DMS153 (cell line): ENCODE measurements around the gene OR51B5.
"Not testable (repeated sequence)": the region's sequence is repeated elsewhere in the genome, so short reads cannot be mapped to it uniquely, and the experiment has no call there.

Source experiments
- DNase-seq: peaks from one replicate; lab custom pipeline; 2025; lab: John Stamatoyannopoulos, UW

Gene OR51B5

DNA sequence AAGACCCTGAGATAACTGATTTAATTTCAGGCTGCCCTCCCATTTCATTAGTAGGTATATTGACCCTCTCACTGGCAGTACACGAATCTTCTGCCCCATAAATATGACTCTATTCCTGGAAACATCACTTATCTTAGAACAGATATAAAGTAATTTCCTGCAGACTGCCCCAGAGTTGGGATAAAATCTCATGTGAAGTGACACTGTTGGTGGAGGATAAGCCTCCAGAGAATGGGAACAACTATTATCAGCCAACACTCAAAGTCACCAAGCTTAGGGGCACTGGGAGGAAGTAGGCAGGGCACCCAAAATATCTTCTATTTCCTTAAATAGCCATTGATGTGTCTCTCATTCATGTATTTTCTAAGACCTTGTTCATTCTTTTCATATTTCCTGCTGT is 8.2 kb downstream of the OR51B5 start:
- no peak for DNase-seq

DNA sequence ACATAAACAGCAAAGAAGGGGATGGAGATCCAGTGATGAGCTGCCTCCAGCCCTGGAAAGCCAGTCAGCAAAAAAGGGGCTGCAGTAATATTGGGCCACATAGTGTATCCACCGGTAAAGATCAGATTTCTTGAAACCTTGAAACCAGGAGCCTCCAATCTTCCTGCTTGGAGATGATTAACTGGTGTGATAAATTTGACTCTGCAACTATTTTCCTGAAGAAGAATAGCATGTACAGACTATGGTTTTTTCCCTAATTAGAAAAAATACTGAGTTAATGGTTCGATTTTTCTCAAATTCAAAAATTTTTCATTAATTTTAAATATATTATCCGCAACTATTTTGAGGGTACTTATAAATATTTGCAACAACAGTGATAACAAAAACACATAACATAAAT is 19.1 kb downstream of the OR51B5 start, which contains the start of gene OR51B2:
Gene OR51B2 (minus strand): TSS at position 101 of the 400 bp plus-strand sequence. CDS start 0 bp downstream, at position 101.
- DNase-seq = no peak

DNA sequence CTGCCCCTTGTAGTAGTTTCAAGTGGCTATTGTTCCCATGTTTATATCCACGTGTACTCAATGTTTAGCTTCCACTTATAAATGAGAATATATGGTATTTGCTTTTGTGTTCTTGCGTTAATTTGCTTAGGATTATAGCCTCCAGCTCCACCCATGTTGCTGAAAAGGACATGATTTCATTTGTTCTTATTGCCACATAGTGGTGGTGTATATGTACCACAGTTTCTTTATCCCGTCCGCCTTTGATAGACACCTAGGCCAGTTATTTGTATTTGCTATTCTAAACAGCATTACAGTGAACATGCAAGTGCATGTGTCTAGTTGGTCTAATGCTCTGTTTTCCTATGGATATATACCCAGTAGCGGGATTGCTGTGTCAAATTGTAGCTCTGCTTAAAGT is 26.0 kb downstream of the OR51B5 start:
- DNase-seq = no peak

DNA sequence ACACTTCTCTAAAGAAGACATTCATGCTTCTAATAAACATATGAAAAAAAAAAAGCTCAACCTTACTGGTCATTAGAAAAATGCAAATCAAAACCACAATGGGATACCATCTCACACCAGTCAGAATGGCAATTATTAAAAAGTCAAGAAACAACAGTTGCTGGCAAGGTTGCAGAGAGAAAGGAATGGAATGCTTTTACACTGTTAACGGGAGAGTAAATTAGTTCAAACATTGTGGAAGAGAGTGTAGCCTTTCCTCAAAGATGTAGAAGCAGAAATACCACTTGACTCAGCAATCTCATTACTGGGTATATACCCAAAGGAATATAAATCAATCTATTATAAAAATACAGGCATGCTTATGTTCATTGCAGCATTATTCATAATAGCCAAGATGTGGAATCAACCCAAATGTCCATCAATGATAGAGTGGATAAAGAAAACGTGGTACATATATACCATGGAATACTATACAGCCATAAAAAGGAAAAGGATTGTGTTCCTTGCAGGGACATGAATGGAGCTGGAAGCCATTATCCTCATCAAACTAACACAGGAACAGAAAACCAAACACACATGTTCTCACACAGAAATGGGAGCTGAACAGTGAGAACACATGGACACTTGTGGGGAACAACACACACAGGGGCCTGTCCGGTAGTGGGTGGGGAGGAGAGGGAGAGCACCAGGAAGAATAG is 29.8 kb downstream of the OR51B5 start:
- DNase-seq = not testable (repeated sequence)

DNA sequence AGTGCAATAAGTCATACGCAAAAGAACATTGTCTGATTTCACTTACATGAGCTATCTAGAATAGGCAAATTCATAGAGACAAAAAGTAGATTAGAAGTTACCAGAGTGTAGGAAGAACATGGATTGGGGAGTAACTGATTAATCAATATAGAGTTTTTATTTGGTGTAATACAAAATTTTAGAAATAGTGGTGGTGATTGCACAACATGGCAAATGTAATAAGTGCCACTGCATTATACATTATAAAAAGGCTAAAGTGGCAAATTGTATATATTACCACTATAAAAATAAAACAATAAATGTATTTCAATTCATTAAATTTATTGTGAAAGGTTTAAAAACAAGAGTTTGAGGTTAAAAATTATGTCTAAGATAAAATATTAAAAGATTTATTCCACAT is 32.9 kb downstream of the OR51B5 start:
- DNase-seq = no peak

DNA sequence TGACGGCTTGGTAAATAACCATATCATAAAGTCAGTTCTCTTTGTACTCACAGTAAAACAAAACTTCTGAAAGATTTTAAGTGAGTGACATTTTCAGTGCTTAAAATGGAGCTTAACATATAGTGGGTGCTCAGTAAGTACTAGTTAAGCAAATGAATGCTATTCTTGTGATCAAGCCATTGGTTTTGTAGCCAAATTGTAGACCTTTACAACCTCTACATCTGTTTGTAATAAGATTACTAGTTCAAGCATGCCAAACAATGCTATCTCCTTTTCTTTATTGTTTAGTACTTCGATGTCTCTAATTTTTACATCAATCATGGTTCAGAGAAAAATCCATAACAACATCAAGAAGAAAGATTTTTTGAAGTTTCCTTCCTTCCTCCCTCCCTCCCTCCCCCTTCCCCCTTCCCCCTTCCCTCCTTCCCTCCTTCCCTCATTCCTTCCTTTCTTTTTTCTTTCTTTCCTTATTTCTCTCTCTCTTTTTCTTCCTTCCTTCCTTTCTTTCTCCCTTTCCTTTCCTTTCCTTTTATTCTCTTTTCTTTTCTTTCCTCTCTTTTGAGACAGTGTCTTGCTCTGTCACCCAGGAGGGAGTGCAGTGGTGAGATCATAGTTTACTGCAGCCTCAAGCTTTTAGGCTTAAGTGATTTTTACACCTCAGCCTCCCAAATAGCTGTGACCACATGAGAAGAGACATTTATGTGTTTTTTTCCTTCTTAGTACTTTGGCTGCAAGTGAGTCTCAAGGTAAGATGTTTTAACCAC is 35.9 kb downstream of the OR51B5 start:
- DNase-seq = no peak

DNA sequence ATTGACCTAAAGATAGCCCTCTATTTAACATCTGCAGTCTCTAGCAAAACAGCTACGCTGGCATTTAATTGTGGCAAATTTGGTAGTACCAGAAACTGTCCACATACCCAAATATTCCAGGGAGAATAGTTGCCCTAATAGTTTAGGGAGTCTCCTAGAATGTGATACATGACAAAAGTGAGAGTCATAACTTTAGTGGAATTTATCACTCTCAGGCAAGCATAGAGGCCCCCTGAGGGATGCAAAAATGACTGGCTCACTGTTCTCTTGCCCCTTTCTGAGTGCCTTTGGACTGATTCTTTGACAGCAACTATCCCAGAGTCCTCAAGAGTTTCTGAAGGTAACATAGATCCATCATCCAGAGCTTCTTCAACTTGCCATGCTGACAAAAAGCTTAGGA is 39.3 kb downstream of the OR51B5 start:
- DNase-seq = no peak

DNA sequence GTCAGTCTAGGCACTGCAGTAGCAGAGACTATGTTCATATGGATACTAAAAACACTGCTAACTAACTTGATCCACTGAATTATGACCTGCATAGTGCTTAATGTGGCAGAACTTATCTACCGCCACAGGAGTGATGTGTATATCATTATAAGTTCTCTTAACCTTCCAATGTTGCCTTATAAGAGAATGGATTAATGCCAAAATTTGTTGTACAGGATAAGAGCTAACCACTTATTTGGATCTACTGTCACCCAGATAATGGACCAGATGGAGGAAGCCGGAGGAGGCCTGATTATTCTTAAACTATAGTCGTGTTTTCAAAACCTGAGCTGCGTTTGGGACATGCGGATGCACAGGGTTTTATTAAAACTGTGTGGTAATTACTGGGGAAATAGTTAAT is 39.7 kb downstream of the OR51B5 start:
- DNase-seq = no peak

DNA sequence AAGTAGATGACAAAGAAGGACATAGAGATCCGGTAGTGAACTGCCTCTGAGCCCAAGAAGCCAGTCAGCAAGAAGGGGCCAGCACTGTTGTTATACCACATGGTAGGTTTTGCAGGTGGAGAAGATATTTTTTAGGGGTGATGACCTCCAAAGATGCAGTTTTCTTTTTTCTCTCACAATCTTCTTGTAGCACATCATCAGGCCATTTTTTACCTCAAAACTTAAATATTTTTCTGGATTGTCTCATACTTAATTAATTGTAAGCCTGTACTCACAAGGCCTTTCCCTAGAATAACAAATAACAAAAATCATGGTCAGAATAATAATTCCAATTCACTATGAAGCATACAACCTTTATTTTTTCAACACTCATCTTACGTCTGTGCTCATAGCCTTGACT is 41.5 kb downstream of the OR51B5 start, which contains the start of gene OR51B4:
Gene OR51B4 (minus strand): TSS at position 101 of the 400 bp plus-strand sequence. CDS start 0 bp downstream, at position 101.
- no peak for DNase-seq

DNA sequence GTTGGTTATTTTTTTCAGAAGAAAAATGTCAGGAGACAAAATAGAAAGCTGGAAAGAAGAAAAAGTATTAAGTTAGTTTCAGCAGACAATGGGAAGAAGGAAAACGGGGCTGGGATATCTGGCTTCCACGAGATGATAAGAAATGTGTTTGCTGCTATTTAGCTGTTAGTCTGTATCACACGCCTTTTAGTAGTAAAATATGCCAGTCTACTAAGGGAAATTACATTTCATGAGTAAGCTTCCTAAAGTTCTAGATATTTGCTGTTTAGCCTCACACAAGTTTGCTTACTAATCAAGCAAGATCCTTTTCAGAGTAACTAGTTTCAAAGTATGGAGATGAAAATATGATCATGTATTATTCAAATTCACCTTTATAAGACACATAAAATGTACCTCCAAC is 43.1 kb downstream of the OR51B5 start:
- no peak for DNase-seq

DNA sequence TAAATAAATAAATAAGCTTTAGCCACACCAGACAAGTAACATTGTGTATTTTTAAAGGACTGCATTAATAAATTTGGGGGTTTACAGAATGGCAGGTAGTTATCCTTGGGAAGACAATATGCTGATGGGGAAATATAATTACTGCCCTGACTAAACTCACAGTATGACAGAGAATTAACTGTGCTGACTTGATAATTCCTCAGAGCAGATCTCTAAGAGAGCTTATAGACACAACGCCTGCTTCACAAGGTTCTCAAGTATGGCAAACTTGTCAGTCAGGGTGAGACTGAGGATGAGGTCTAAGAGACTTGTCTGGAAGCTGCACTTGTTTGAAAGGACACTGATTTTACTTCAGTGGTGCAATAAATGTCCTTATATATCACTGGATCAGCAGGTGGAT is 44.9 kb downstream of the OR51B5 start:
- no peak for DNase-seq

DNA sequence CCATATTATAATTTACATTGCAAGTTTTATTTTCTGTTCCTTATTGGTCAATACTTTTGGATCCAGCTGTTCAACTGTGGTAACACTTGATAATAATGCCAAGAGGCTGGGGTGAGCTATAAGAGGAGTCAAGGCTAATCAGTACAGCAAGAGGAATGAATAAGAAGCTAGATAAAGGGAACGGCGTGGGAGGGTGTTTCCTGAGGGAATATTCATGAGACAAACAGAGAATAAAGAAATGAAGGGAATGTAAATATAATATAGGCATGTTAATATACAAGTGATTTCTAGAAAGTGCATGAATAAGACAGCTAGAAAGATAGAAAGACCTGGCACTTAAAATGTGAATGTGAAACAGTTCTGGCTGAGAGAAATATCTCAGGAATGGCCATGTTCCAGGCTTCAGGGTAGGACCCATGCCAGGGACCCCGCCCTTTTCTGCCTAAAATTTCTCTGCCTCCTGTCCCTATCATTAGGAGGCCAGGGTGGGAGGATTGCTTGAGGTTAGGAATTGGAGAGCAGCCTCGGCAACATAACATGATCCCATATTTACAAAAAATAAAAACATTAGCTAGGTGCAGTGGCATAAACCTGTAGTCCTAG is 45.5 kb downstream of the OR51B5 start:
- DNase-seq = no peak

DNA sequence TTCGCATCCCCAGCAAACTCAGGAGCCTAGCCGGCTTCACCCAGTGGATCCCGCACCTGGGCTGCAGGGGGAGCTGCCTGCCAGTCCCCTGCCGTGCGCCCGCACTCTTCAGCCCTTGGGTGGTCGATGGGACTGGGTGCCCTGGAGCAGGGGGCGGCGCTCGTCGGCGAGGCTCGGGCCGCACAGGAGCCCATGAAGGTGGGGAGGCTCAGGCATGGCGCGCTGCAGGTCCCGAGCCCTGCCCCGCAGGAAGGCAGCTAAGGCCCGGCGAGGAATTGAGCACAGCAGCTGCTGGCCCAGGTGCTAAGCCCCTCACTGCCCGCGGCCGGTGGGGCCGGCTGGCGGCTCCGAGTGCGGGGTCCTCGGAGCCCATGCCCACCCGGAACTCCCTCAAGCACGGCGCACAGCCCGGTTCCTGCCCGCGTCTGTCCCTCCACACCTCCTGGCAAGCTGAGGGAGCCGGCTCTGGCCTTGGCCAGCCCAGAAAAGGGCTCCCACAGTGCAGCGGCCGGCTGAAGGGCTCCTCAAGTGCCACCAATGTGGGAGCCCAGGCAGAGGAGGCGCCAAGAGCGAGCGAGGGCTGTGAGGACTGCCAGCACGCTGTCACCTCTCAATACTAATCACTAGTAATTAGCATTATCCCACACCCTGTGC is 48.9 kb downstream of the OR51B5 start:
- DNase-seq = not testable (repeated sequence)

DNA sequence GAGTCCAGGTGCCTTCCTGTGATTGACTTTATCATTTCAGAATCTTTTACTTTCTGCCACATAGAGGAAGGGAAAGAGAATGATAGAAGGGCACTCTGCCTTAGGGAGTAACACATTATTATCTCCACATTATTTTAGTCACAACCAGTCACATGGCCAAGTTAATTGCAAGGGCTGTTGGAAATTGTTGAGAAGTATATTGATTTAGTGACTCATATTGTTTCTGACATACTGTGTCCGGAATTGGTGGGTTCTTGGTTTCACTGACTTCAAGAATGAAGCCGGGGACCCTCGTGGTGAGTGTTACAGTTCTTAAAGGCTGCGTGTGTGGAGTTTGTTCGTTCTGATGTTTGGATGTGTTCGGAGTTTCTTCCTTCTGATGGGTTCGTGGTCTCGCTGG is 50.3 kb downstream of the OR51B5 start:
- no peak for DNase-seq
